Dermis microvascular lymphatic vessel endothelial cell (primary cell): ENCODE data around the gene TMEM47. TPM values are rescaled to one million over a fixed set of nuclear protein-coding genes. Genes with fewer than 3 reads are reported as not detected.
A peak's percentile ranks its signal among the peaks of the same experiment; 100 is the strongest.

ENCODE experiments used
- DNase-seq, 2 donors: peaks; one replicate each; pipeline versions ENCODE4 v3.0.0 to v3.0.0-alpha.2; 2010; ENCODE audit warnings: low read depth in 2 of 2
- total RNA-seq: library from RNA; depleted of rRNA; stranded (reverse); fragments of >200 nt; gene quantifications from 2 replicates; pipeline ENCODE4 v1.2.1, GENCODE V29; 2014

The TMEM47 gene
- total RNA-seq, 1 donor from 2014 or later: 9.1 TPM

GRCh38 chrX:34586346-34586911 lies 70.7 kb downstream of the TMEM47 start:
- peak in 1 of 2 donors; percentile 5 for DNase-seq

- DNase-seq: peak; percentile 43 to 86
Observed at GRCh38 chrX:34585561-34585960, 71.5 kb downstream of the TMEM47 start.

- DNase-seq: peak in 1 of 2 donors; percentile 62
Observed at GRCh38 chrX:34584781-34585180, 72.3 kb downstream of the TMEM47 start.

GRCh38 chrX:34580069-34580468 lies 77.0 kb downstream of the TMEM47 start:
- no peak for DNase-seq

- DNase-seq: peak; percentile 62 to 65
Observed at GRCh38 chrX:34578237-34578636, 78.8 kb downstream of the TMEM47 start.
